GM23338 (cell line): ENCODE measurements around the gene NFE2L3.
"Not testable (repeated sequence)": the region's sequence is repeated elsewhere in the genome, so short reads cannot be mapped to it uniquely, and the experiment has no call there.

Experiments
- CREB1 ChIP-seq: fragments of 250-450 bp; sonication (Bioruptor Pico); IDR thresholded peaks from 2 replicates; pipeline ENCODE4 v1.5.0; 2020; ENCODE audit warnings: low read depth, mild to moderate bottlenecking, moderate library complexity
- CTCF ChIP-seq, 2 experiments: fragments of 200-600 bp in 1 of 2; sonication (generic) in 1 of 2; conservative IDR thresholded peaks; 2 replicates each; pipeline versions ENCODE4 v1.5.1 to v1.6.1; 2016 to 2017; ENCODE audit warnings: antibody characterized with exemption in 2 of 2, low read depth in 2 of 2, mild to moderate bottlenecking in 2 of 2, moderate library complexity in 1 of 2
- ETS1 ChIP-seq: IDR thresholded peaks from 2 replicates; pipeline ENCODE4 v1.6.1; 2016; ENCODE audit warnings: antibody characterized with exemption
- EZH2 ChIP-seq: fragments of 200-600 bp; sonication (generic); IDR thresholded peaks from one replicate; pipeline ENCODE4 v1.8.0; 2017; ENCODE audit warnings: antibody characterized with exemption, mild to moderate bottlenecking, low read depth; ENCODE audit not compliant: unreplicated experiment
- EZH2phosphoT487 ChIP-seq: fragments of 200-600 bp; sonication (generic); IDR thresholded peaks from one replicate; pipeline ENCODE4 v1.8.1; 2018; ENCODE audit warnings: antibody characterized with exemption; ENCODE audit not compliant: unreplicated experiment
- JUNB ChIP-seq: IDR thresholded peaks from one replicate; pipeline ENCODE4 v1.6.1; 2016; ENCODE audit warnings: antibody characterized with exemption; ENCODE audit not compliant: unreplicated experiment
- NANOG ChIP-seq: IDR thresholded peaks from 2 replicates; pipeline ENCODE4 v1.6.1; 2016; ENCODE audit warnings: antibody characterized with exemption, borderline replicate concordance
- POLR2AphosphoS5 ChIP-seq: IDR thresholded peaks from 2 replicates; pipeline ENCODE4 v1.6.1; 2016; ENCODE audit warnings: antibody characterized with exemption, low read depth
- REST ChIP-seq: IDR thresholded peaks from one replicate; pipeline ENCODE4 v1.6.1; 2018; ENCODE audit warnings: antibody characterized with exemption; ENCODE audit not compliant: unreplicated experiment
- STAT1 ChIP-seq: IDR thresholded peaks from one replicate; pipeline ENCODE4 v1.6.1; 2016; ENCODE audit warnings: antibody characterized with exemption; ENCODE audit not compliant: unreplicated experiment
- ZNF114 ChIP-seq: fragments of 250-450 bp; sonication (Bioruptor Pico); IDR thresholded peaks from 2 replicates; pipeline ENCODE4 v1.5.0; 2020; ENCODE audit warnings: mild to moderate bottlenecking, moderate library complexity
- ZNF331 ChIP-seq: fragments of 250-450 bp; sonication (Bioruptor Pico); IDR thresholded peaks from 2 replicates; pipeline ENCODE4 v1.5.0; 2020; ENCODE audit warnings: low read depth, mild to moderate bottlenecking, moderate library complexity
- ZNF462 ChIP-seq: fragments of 250-450 bp; sonication (Bioruptor Pico); IDR thresholded peaks from 2 replicates; pipeline ENCODE4 v1.5.0; 2020; ENCODE audit warnings: mild to moderate bottlenecking, moderate library complexity

- TF ChIP-seq CTCF (conservative IDR thresholded peaks at IDR 0.05; ENCODE audit: low read depth in 2 of 2); REST; CREB1 (CRISPR knock-in tag); POLR2AphosphoS5; EZH2; ETS1; JUNB; EZH2phosphoT487; NANOG; ZNF331 (CRISPR knock-in tag); STAT1; ZNF462 (CRISPR knock-in tag); ZNF114: not testable (repeated sequence)
Observed at GRCh38 chr7:26163804-26164203, 11.8 kb downstream of the NFE2L3 start.
